ENCODE data around the gene SLC44A2.

SLC44A2 gene

GRCh38 chr19:10618846-10619245, 6.5 kb upstream of the SLC44A2 start:
- ChIA-PET CTCF (interaction anchor here (0.8 to 4.8 kb wide), 5 partner anchors 28 to 182 kb away, joined by 3 to 41 read pairs (median 3); no protein-coding TSS in a partner anchor), POLR2A (no interaction called here)
- DNase-seq (ENCODE audit: low read depth, low spot score), result no peak
- H3K4me3 ChIP-seq (ENCODE audit: low read depth, low read length), result no peak overlapping the region
- no peak for TF ChIP-seq CTCF (IDR thresholded peaks at IDR 0.05; ENCODE audit: insufficient read depth, low read length, missing control alignments)

- ChIA-PET CTCF (interaction anchor here (4.8 kb wide), 1 partner anchor 39 kb away, joined by 41 read pairs; no protein-coding TSS in a partner anchor), POLR2A (no interaction called here)
- no peak for DNase-seq (ENCODE audit: low read depth, low spot score)
- no peak for TF ChIP-seq CTCF (IDR thresholded peaks at IDR 0.05; ENCODE audit: insufficient read depth, low read length, missing control alignments)
- H3K4me3 ChIP-seq (ENCODE audit: low read depth, low read length), result no peak overlapping the region
These were observed 4.6 kb upstream of the SLC44A2 start for GRCh38 chr19:10620786-10621185.

- H3K4me3 ChIP-seq (ENCODE audit: low read depth, low read length), result no peak overlapping the region
- ChIA-PET POLR2A (no interaction called here), CTCF (interaction anchor here (0.9 to 2.5 kb wide), 4 partner anchors 22 to 51 kb away, joined by 3 to 13 read pairs (median 6); no protein-coding TSS in a partner anchor)
- DNase-seq (ENCODE audit: low read depth, low spot score), result no peak
- TF ChIP-seq CTCF (IDR thresholded peaks at IDR 0.05; ENCODE audit: insufficient read depth, low read length, missing control alignments), result no peak
These were observed 3.4 kb upstream of the SLC44A2 start for GRCh38 chr19:10621966-10622365.

- ChIA-PET POLR2A (interaction anchor here (0.9 kb wide), 1 partner anchor 9 kb away, joined by 5 read pairs; no protein-coding TSS in a partner anchor), CTCF (interaction anchor here (1.2 to 2.5 kb wide), 4 partner anchors 13 to 44 kb away, joined by 4 to 13 read pairs (median 8); no protein-coding TSS in a partner anchor)
- no peak for DNase-seq (ENCODE audit: low read depth, low spot score)
- no peak for TF ChIP-seq CTCF (IDR thresholded peaks at IDR 0.05; ENCODE audit: insufficient read depth, low read length, missing control alignments)
- no peak overlapping the region for H3K4me3 ChIP-seq (ENCODE audit: low read depth, low read length)
These were observed 768 bp upstream of the SLC44A2 start for GRCh38 chr19:10624585-10624984.

GRCh38 chr19:10625762-10626138, 397 bp downstream of the SLC44A2 start:
- DNase-seq (ENCODE audit: low read depth, low spot score), result no peak
- TF ChIP-seq CTCF (IDR thresholded peaks at IDR 0.05; ENCODE audit: insufficient read depth, low read length, missing control alignments), result no peak
- ChIA-PET POLR2A (no interaction called here), CTCF (interaction anchor here (1.2 to 2.4 kb wide), 3 partner anchors 19 to 44 kb away, joined by 4 to 10 read pairs (median 6); no protein-coding TSS in a partner anchor)
- H3K4me3 ChIP-seq (ENCODE audit: low read depth, low read length), result peak overlapping the region; percentile 60

- POLR2A ChIA-PET, result no interaction called here
- DNase-seq (ENCODE audit: low read depth, low spot score), result no peak
- no peak overlapping the region for H3K4me3 ChIP-seq (ENCODE audit: low read depth, low read length)
- CTCF ChIA-PET, result no interaction called here
- TF ChIP-seq CTCF (IDR thresholded peaks at IDR 0.05; ENCODE audit: insufficient read depth, low read length, missing control alignments), result no peak
These were observed 6.5 kb downstream of the SLC44A2 start for GRCh38 chr19:10631874-10632273.
